B cell (primary cell): ENCODE measurements around the gene SEMA4D.

Source experiments
- CTCF ChIP-seq: fragments of 200-600 bp; IDR thresholded peaks from one replicate; pipeline ENCODE4 v1.8.0; 2022; ENCODE audit warnings: antibody characterized with exemption, mild to moderate bottlenecking
- EZH2 ChIP-seq: IDR thresholded peaks from 2 replicates; pipeline ENCODE4 v1.6.1; 2012; ENCODE audit warnings: borderline replicate concordance, low read depth, mild to moderate bottlenecking, moderate library complexity, low read length; ENCODE audit not compliant: insufficient read depth, poor library complexity, severe bottlenecking

GRCh38 chr9:89530726-89531125 lies 32.8 kb upstream of the SEMA4D start:
- no peak for TF ChIP-seq CTCF
- no peak for TF ChIP-seq EZH2
